Stomach (tissue), 4 donors: ENCODE results near the gene AFF4.

Experiments
- POLR2A ChIP-seq, 4 donors: fragments of 450-650 bp; IDR thresholded peaks; one replicate each; pipeline ENCODE4 v1.6.1; 2016; ENCODE audit warnings: antibody characterized with exemption in 4 of 4, control low read depth in 2 of 4, mild to moderate bottlenecking in 1 of 4, moderate library complexity in 1 of 4
- POLR2AphosphoS5 ChIP-seq, 3 donors: sonication (generic); formaldehyde crosslinking; IDR thresholded peaks; one replicate each; pipeline ENCODE4 v1.6.1; 2016; ENCODE audit warnings: antibody characterized with exemption in 3 of 3
- TF ChIP-seq, protein P1 (sequence below), 7 experiments: fragments of 450-650 bp in 4 of 7; fragments of 200-600 bp in 3 of 7; sonication (generic) in 3 of 7; IDR thresholded peaks; one replicate each; pipeline ENCODE4 v1.5.1; 2016 to 2019; ENCODE audit warnings: antibody characterized with exemption in 7 of 7, control low read depth in 2 of 7, mild to moderate bottlenecking in 1 of 7

DNA sequence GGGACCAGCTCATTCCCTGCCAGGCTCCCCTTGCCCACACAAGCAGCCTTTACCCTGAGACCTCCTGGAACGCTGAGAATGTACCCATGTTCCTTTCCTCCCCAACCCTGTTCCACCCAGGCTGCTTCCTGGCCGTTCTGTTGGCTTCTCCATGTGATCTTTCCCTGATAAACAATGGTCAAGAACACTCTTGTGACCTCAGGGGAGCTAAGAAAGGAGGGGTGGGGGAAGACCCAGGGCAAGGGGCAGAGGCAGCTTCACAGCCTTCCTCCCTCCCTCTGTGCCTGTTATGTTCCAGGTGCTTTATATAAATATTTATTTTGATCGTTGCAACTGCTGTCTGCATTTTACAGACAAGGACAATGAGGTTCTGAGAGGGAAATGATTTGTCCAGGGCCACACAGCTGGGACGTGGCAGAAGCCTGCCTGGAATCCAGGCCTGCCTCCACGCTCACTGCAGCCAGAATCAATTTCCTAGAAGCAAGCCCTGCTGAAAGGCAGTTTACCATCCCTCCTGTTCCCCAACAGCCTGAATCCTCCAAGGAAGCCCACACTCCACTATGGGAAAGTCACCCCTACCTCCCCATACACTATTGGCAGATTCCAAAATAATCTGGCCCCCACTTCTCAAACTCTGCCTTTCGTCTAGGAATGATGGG lies 136.9 kb downstream of the AFF4 start:
- TF ChIP-seq, protein P1, sequence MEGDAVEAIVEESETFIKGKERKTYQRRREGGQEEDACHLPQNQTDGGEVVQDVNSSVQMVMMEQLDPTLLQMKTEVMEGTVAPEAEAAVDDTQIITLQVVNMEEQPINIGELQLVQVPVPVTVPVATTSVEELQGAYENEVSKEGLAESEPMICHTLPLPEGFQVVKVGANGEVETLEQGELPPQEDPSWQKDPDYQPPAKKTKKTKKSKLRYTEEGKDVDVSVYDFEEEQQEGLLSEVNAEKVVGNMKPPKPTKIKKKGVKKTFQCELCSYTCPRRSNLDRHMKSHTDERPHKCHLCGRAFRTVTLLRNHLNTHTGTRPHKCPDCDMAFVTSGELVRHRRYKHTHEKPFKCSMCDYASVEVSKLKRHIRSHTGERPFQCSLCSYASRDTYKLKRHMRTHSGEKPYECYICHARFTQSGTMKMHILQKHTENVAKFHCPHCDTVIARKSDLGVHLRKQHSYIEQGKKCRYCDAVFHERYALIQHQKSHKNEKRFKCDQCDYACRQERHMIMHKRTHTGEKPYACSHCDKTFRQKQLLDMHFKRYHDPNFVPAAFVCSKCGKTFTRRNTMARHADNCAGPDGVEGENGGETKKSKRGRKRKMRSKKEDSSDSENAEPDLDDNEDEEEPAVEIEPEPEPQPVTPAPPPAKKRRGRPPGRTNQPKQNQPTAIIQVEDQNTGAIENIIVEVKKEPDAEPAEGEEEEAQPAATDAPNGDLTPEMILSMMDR (IDR thresholded peaks at IDR 0.05) = no peak
- TF ChIP-seq POLR2AphosphoS5 (IDR thresholded peaks at IDR 0.05) (no peak), POLR2A (IDR thresholded peaks at IDR 0.05) (no peak)
